GM18951 (cell line): Measurements from ENCODE around the gene TMEM131.
"Not testable (repeated sequence)": the region's sequence is repeated elsewhere in the genome, so short reads cannot be mapped to it uniquely, and the experiment has no call there.

Experiments used
- POLR2A ChIP-seq: IDR thresholded peaks from 4 replicates; pipeline ENCODE4 v1.6.1; 2011; ENCODE audit warnings: mild to moderate bottlenecking; ENCODE audit not compliant: insufficient read length, insufficient read depth; ENCODE audit errors: extremely low read depth
- in situ Hi-C: fragments of 300-500 bp; cut with MboI; formaldehyde crosslinking; loops from one replicate; pipeline ENCODE4 v1.12.0; 2022; ENCODE audit warnings: low sequenced_read_pairs, mixed read lengths, inconsistent platforms; ENCODE audit not compliant: unreplicated experiment

Gene TMEM131

DNA sequence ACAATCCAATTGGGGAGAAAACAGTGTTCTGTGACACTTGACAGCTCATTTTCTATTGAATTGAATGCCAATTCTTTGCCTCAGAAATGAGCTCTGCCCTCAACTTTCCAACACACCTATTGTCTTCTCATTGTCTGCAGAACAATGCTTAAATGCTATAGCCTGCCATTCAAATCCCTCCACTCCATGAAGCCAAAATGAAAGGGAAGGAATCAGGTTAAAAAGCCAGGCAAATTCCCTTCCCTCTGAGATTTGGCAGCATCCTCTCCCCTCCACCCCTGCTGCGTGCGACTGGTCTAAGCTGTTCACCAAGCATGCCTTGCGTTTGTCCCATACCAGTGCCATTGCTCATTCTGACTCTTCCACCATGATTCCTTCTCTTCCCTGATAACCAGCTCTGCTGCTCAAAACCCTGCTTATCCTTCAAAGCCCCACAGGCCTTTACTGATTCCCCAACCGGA lies 32.4 kb upstream of the TMEM131 start:
- in situ Hi-C loops, result no loop called here
- no peak for TF ChIP-seq POLR2A

- in situ Hi-C loops, result no loop called here
- no peak for TF ChIP-seq POLR2A
Measured at GRCh38 chr2:98027538-98027937, 31.8 kb upstream of the TMEM131 start.

DNA sequence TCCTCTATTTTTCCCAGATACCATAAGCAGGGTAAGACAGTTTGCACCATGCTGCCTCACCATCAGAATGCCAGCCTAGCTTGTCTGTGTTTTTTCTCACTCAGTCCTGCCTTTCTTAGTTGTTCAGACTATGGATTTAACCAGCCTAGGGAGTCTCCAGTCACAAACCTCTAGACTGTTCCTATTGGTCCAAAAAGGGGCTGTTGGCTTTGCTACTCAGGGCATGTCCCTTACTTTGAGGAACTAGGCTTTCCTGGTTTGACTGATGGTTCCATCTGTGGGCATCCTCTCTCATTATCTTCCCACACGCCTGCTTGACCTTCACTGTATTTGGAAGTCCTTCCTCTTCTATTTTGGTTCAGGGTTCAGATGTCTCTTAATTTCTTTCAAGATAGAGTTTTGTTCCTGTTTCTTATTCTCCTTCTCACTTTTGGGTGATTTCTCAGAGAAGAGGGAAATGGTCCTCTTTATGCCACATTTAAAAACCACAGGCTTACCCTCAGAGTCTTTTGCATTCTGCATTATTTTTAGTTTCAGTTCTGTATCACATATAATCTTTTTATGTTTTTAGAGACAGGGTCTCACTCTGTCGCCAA lies 31.3 kb upstream of the TMEM131 start:
- no peak for TF ChIP-seq POLR2A
- in situ Hi-C loops, result no loop called here

DNA sequence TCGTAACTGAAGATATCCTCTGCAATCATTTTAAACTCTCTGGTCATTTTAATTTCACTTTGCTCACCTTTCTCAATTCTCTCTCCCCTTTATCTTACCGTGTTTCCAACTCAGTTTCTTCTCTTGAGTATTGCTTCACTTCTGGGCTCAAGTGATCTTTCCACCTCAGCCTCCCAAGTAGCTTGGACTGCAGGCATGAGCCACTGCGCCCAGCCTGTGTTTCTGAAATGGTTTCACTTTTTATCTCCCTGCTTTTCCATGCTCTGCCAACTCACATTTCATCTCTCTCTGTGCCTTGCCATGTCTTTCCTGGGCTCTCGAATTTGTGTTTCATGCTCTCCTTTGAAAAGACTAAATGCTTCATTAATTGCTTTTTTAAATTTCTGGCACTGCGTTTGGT lies 30.5 kb upstream of the TMEM131 start:
- no peak for TF ChIP-seq POLR2A
- in situ Hi-C loops, result no loop called here

- in situ Hi-C loops, result no loop called here
- TF ChIP-seq POLR2A, result no peak
Measured at GRCh38 chr2:98025481-98026037, 29.8 kb upstream of the TMEM131 start.

GRCh38 chr2:98022067-98022466 lies 26.3 kb upstream of the TMEM131 start:
- in situ Hi-C loops, result not testable (repeated sequence)

DNA sequence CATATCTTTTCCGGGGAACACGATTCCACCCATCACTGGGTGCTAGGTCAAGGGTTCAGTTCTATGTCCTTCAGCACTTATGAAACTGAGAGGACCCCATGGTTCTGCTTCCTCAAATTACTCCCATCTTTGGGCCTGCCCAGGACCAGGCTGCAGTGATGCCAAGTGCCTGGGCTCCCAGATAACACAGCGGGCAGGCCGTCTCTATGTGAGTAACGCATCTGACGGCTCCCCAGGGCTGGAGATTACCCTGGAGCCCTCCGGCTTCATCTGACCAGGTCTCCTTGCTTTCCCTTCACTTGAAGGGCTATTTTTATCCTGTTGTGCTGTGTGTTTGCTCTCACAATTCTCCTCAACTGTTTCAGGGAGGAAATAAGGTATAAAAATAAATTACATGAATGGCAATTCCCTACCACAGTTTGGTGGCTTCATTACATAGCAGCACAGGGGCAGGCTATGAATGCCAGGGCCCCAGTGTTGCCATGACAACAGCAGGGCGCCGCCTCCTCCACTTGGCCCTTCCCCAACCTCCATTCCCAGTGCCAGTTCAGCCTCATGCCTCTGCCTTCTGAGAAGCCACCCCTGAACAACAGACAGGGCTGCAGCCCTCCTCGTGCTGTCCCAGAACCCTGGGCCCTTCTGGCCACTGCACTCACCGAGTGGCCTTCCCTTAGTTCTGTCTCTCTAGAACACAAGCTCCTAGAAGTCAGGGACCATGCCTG lies 25.4 kb upstream of the TMEM131 start:
- in situ Hi-C loops, result no loop called here
- TF ChIP-seq POLR2A, result no peak

DNA sequence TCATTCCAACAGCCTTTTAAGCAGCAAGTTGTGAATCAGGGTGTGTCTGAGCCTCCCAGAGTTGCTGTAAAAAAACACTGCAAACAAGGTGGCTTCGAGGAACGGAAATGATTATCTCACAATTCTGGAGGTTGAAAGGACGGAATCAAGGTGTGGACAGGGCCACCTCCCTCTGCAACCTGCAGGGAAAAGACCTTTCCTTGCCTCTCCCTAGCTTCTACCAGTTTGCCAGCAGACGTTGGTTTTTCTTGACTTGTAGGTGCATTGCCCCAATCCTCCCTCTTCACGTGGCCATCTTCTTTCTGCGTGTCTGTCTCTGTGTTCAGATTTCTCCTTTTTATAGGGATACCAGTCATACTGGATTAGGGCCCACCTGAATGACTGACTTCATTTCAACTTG lies 24.8 kb upstream of the TMEM131 start:
- TF ChIP-seq POLR2A, result no peak
- in situ Hi-C loops, result no loop called here

DNA sequence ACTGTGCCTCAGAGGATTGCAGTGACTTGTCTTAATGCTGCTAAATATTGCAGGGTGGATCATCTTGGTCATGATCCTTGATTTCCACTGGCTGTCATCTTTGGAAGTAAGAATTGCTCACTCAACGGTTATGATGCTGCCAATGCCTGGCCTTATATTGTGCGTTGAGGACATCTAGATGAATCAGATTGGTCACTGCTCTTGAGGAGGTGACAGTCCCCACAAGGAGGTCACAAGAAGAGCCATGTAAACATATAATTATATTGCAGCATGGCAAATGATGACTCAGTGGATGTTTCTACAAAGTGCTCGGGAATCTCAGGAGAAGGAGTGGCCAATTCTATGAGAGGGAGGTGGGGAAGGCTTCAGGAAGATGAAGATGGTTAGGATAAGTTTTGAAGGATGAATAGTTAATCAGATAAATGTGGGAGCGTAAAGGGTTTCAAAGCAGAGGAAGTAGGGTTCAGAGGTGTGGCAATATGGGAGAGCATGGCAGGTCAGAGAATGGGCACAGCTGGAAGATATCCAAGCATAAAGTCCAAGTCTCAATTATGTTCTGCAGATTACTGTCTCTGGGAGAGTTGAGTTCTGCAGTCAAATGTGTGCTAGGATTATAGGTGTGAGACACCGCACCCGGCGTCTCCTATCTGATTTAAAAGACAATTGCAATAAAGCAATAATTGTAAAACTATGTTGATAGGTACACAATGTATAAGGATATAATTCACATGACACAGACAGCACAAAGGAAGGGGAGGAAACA lies 21.3 kb upstream of the TMEM131 start:
- in situ Hi-C loops, result no loop called here
- no peak for TF ChIP-seq POLR2A

GRCh38 chr2:98015671-98016070 lies 19.9 kb upstream of the TMEM131 start:
- TF ChIP-seq POLR2A, result no peak
- in situ Hi-C loops, result no loop called here

GRCh38 chr2:98014379-98014778 lies 18.6 kb upstream of the TMEM131 start:
- no peak for TF ChIP-seq POLR2A
- in situ Hi-C loops, result no loop called here

DNA sequence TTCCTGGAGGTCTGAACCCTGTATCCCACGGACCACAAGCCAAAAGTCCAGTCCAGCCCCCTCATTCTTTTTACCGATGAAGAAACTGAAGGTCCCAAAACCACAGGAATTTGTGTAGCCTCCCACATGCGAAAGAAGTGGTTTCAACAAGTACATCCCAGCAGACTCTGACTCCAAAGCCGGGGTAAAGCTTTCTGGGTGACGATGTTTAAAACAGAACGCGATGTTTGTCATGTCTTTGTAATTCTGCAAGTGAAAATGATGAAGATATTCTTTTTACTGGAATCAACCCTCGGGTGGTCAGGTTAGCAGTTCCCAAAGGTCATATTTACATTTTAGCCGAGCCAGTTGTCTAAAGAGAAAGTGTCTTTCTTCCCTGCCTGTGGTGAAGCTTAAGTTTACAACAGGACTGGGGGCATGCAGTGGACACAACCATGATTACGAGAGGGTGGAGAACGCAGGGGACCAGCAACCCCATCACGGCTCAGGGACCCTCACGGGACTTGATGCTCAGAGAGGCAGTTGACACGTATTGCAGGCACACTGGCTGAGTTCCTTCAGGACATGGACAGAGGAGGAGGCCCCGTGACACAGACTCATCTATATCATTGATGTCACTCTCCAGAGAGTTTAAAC lies 17.8 kb upstream of the TMEM131 start:
- in situ Hi-C loops, result no loop called here
- no peak for TF ChIP-seq POLR2A

DNA sequence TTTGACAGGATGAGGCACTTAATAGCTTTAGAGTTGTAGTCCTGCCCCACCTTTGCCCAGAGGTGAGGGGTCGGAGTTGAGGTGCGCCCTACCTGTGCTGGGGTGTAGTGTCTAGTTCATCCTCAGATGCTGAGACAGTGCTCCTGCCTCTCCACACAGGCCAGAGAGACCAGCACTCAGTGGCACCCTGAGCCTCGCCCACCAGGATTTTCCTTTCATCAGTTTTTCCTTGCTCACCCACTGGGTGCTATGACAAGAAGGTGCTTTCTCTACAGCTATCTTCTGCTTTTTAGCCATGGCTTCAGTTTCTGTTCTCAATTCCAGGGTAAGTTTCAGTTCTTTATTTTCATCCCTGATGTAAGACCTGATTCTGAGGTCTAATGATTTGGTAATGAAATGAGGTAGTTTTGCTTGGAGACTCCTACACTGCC lies 16.8 kb upstream of the TMEM131 start:
- in situ Hi-C loops, result no loop called here
- TF ChIP-seq POLR2A, result peak; percentile 44
